Tibial nerve (tissue), 3 donors: ENCODE data around the gene CIT.

Experiments
- EP300 ChIP-seq, 2 donors: sonication (generic); formaldehyde crosslinking; IDR thresholded peaks; one replicate each; pipeline ENCODE4 v1.6.1; 2017; ENCODE audit warnings: antibody characterized with exemption in 2 of 2, mild to moderate bottlenecking in 1 of 2
- POLR2A ChIP-seq, 2 donors: fragments of 450-650 bp; IDR thresholded peaks; one replicate each; pipeline ENCODE4 v1.6.1; 2017; ENCODE audit warnings: antibody characterized with exemption in 2 of 2, mild to moderate bottlenecking in 2 of 2, moderate library complexity in 2 of 2

DNA sequence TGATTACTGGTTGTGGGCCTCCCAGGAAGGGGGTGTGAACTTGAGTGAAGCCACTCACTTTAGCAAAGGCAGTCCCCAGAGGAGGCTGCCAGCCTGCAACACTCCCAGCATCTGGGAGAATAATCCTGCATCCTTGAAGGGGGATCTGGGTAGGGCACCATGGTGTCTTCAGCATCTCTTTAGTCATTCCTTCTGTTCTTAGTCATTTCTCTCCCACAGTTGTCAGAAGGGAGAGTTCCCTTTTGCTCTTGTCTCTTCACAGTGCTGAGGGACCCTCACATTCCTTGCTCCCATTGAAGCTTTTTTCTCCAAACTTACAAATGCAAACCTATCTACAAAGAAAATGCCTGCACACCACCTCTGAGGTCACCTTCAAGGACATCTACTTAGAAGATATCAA, 48.1 kb upstream of the CIT start:
- no peak for TF ChIP-seq POLR2A (IDR thresholded peaks at IDR 0.05)
- TF ChIP-seq EP300 (IDR thresholded peaks at IDR 0.05), result no peak
